SK-N-SH (cell line): Measurements from ENCODE around the gene SIGLECL1. TPM values are rescaled to one million over a fixed set of nuclear protein-coding genes. Genes with fewer than 3 reads are reported as not detected.

Source experiments
- TEAD4 ChIP-seq: IDR thresholded peaks from 2 replicates; pipeline ENCODE4 v1.4.0; 2012; ENCODE audit warnings: mild to moderate bottlenecking, borderline replicate concordance; ENCODE audit not compliant: insufficient read depth
- YY1 ChIP-seq: IDR thresholded peaks from 2 replicates; pipeline ENCODE4 v1.4.0; 2012; ENCODE audit warnings: low read depth, mild to moderate bottlenecking
- polyA plus RNA-seq, 3 experiments: library from polyadenylated mRNA; depleted of rRNA; stranded (reverse); fragments of >200 nt; gene quantifications; 2 replicates each; pipeline ENCODE4 v1.2.3, GENCODE V29; 2012
- small RNA-seq, 7 experiments: library from RNA; depleted of rRNA; stranded (forward); fragments of <200 nt; gene quantifications; one replicate each; pipeline ENCODE3, GENCODE V24; 2012
- TF ChIP-seq, protein P1 (sequence below): IDR thresholded peaks from 2 replicates; pipeline ENCODE4 v1.6.1; 2012; ENCODE audit warnings: mild to moderate bottlenecking, low read depth, low read length, moderate library complexity

Gene SIGLECL1
- polyA plus RNA-seq, 1 of the 3 experiments (the other 2 are of a cell fraction): not detected

DNA sequence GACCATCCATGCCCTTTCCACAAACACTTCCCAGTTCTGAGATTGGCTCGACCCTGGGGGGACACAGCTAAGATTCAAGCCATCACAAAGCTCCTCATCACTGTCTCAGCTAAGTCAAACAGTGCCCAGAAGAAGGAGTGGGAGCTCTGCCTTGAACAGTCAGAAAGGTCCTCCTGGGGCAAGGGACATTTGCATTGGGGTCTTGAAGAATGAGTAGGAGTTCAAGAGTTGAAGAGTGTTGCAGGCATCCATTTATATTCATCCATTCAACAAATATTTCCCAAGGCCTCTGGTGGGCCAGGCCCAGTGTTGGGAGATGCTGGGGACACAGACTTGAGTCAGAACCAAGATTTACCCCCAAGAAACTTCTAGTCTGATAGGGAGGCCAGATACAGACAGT, 67.1 kb downstream of the SIGLECL1 start (continued):
- TF ChIP-seq, protein P1, sequence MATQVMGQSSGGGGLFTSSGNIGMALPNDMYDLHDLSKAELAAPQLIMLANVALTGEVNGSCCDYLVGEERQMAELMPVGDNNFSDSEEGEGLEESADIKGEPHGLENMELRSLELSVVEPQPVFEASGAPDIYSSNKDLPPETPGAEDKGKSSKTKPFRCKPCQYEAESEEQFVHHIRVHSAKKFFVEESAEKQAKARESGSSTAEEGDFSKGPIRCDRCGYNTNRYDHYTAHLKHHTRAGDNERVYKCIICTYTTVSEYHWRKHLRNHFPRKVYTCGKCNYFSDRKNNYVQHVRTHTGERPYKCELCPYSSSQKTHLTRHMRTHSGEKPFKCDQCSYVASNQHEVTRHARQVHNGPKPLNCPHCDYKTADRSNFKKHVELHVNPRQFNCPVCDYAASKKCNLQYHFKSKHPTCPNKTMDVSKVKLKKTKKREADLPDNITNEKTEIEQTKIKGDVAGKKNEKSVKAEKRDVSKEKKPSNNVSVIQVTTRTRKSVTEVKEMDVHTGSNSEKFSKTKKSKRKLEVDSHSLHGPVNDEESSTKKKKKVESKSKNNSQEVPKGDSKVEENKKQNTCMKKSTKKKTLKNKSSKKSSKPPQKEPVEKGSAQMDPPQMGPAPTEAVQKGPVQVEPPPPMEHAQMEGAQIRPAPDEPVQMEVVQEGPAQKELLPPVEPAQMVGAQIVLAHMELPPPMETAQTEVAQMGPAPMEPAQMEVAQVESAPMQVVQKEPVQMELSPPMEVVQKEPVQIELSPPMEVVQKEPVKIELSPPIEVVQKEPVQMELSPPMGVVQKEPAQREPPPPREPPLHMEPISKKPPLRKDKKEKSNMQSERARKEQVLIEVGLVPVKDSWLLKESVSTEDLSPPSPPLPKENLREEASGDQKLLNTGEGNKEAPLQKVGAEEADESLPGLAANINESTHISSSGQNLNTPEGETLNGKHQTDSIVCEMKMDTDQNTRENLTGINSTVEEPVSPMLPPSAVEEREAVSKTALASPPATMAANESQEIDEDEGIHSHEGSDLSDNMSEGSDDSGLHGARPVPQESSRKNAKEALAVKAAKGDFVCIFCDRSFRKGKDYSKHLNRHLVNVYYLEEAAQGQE: no peak
- TF ChIP-seq YY1: no peak
- no peak for TF ChIP-seq TEAD4

Small RNAs within 50 kb of the gene (small RNA-seq; reads per million reads assigned to genes)
- gene MIR8074: 0 reads per million in 7 experiments

Other genes starting within 250 kb of the SIGLECL1 start
- not detected in 2 replicates for gene KLK8, start 249.5 kb upstream of the SIGLECL1 start, polyA plus RNA-seq (2012; rRNA removed)
- not detected in 2 replicates for gene KLK10, start 231.4 kb upstream of the SIGLECL1 start, polyA plus RNA-seq (2012; rRNA removed)
- not detected in 2 replicates for gene KLK11, start 224.5 kb upstream of the SIGLECL1 start, polyA plus RNA-seq (2012; rRNA removed)
- gene KLK12, start 216.1 kb upstream of the SIGLECL1 start, polyA plus RNA-seq (2012; rRNA removed): not detected in 2 replicates
- gene KLK13, start 186.0 kb upstream of the SIGLECL1 start, polyA plus RNA-seq (2012; rRNA removed): not detected in 2 replicates
- 0.19 and 0.26 TPM in 2 replicates for gene KLK14, start 168.2 kb upstream of the SIGLECL1 start, polyA plus RNA-seq (2012; rRNA removed)
- gene CTU1, start 142.7 kb upstream of the SIGLECL1 start, polyA plus RNA-seq (2012; rRNA removed): 7.2 and 8.8 TPM in 2 replicates
- not detected in 2 replicates for gene SIGLEC9, start 126.2 kb upstream of the SIGLECL1 start, polyA plus RNA-seq (2012; rRNA removed)
- not detected in 2 replicates for gene SIGLEC7, start 108.8 kb upstream of the SIGLECL1 start, polyA plus RNA-seq (2012; rRNA removed)
- gene CD33, start 26.0 kb upstream of the SIGLECL1 start, polyA plus RNA-seq (2012; rRNA removed): 0.36 and 0.67 TPM in 2 replicates
- gene IGLON5, start 60.6 kb downstream of the SIGLECL1 start, polyA plus RNA-seq (2012; rRNA removed): 0.36 and 0.60 TPM in 2 replicates
- 2.3 and 2.7 TPM in 2 replicates for gene VSIG10L, start 91.1 kb downstream of the SIGLECL1 start, polyA plus RNA-seq (2012; rRNA removed)
- 130 and 169 TPM in 2 replicates for gene ETFB, start 115.3 kb downstream of the SIGLECL1 start, polyA plus RNA-seq (2012; rRNA removed)
- 0.26 TPM in 1 of 2 replicates, not detected in the other for gene CLDND2, start 117.9 kb downstream of the SIGLECL1 start, polyA plus RNA-seq (2012; rRNA removed)
- gene NKG7, start 121.6 kb downstream of the SIGLECL1 start, polyA plus RNA-seq (2012; rRNA removed): not detected in 2 replicates
- gene LIM2, start 136.9 kb downstream of the SIGLECL1 start, polyA plus RNA-seq (2012; rRNA removed): not detected in 2 replicates
- gene C19orf84, start 139.5 kb downstream of the SIGLECL1 start, polyA plus RNA-seq (2012; rRNA removed): not detected in 2 replicates
- not detected in 2 replicates for gene SIGLEC10, start 166.6 kb downstream of the SIGLECL1 start, polyA plus RNA-seq (2012; rRNA removed)
- not detected in 2 replicates for gene SIGLEC8, start 207.4 kb downstream of the SIGLECL1 start, polyA plus RNA-seq (2012; rRNA removed)
- gene CEACAM18, start 227.5 kb downstream of the SIGLECL1 start, polyA plus RNA-seq (2012; rRNA removed): not detected in 2 replicates